ENCODE measurements around the gene NCKAP1. TPM values are rescaled to one million over a fixed set of nuclear protein-coding genes. Genes with fewer than 3 reads are reported as not detected.

The NCKAP1 gene
- total RNA-seq, 1 experiment from 2014 or later = 115 TPM

- H3K4me3 ChIP-seq (replicated peaks in 1 of 2; ENCODE audit: low read depth in 1 of 2, low read length in 2 of 2) = no peak overlapping the region
- no peaks in the 10 kb centered on the region for H3K79me2 ChIP-seq (ENCODE audit: insufficient read depth, low read length)
- H3K9me3 ChIP-seq (ENCODE audit: control insufficient read depth in 1 of 2, insufficient read depth in 1 of 2, low read depth in 1 of 2, low read length in 2 of 2) = no peaks in the 10 kb centered on the region
- CTCF ChIA-PET = interaction anchor here (0.7 kb wide), 1 partner anchor 66 kb away, joined by 4 read pairs; no protein-coding TSS in a partner anchor
- intact Hi-C loops (cut with micrococcal nuclease) = no loop called here
- H3K27ac ChIP-seq (ENCODE audit: low read depth, low read length) = no peak overlapping the region
- no peaks in the 10 kb centered on the region for H4K20me1 ChIP-seq (ENCODE audit: insufficient read depth)
- H3K4me2 ChIP-seq (ENCODE audit: low read length) = no peak overlapping the region
- ATAC-seq = no peak
- RAD21 ChIA-PET (ENCODE audit: low non-redundant PET in 1 of 2, low total read pairs in 2 of 2, uncharacterized antibody in 2 of 2, unreplicated experiment in 2 of 2) = no interaction called here
- H3K9ac ChIP-seq (ENCODE audit: low read length) = no peak overlapping the region
- DNase-seq (ENCODE audit: low read depth, low spot score) = no peak
- no peaks in the 10 kb centered on the region for H3K27me3 ChIP-seq (ENCODE audit: insufficient read depth, low read length)
- H2AFZ ChIP-seq (ENCODE audit: low read depth, low read length, poor library complexity, severe bottlenecking) = no peak overlapping the region
- no peaks in the 10 kb centered on the region for H3K9me2 ChIP-seq (ENCODE audit: insufficient read depth)
- POLR2A ChIA-PET = no interaction called here
- no peaks in the 10 kb centered on the region for H3K4me1 ChIP-seq (ENCODE audit: control insufficient read depth in 1 of 2, insufficient read depth in 2 of 2, low read length in 2 of 2)
- BruUV-seq (replicated peaks) = no TSS peak
- TF ChIP-seq SP1 (IDR thresholded peaks at IDR 0.05; ENCODE audit: low read depth) (no peak), EZH2 (IDR thresholded peaks at IDR 0.05) (no peak), EZH2phosphoT487 (IDR thresholded peaks at IDR 0.05; ENCODE audit: borderline replicate concordance) (no peak), MAX (IDR thresholded peaks at IDR 0.05) (no peak), EGR1 (IDR thresholded peaks at IDR 0.05; ENCODE audit: low read depth) (no peak), TCF7L2 (IDR thresholded peaks at IDR 0.05; ENCODE audit: borderline replicate concordance, extremely low read depth, insufficient read depth, insufficient read length) (no peak), CBX3 (IDR thresholded peaks at IDR 0.05; ENCODE audit: low read depth) (no peak), YY1 (IDR thresholded peaks at IDR 0.05; ENCODE audit: extremely low read depth, insufficient replicate concordance, low read depth, low read length) (no peak), SIN3A (IDR thresholded peaks at IDR 0.05; ENCODE audit: low read depth) (no peak), JUND (IDR thresholded peaks at IDR 0.05) (no peak), REST (IDR thresholded peaks at IDR 0.05; ENCODE audit: low read depth) (no peak), ZFX (IDR thresholded peaks at IDR 0.05) (no peak), ATF3 (IDR thresholded peaks at IDR 0.05) (no peak), ZBTB33 (IDR thresholded peaks at IDR 0.05; ENCODE audit: extremely low read depth, insufficient replicate concordance, low read length) (no peak), ZNF274 (IDR thresholded peaks at IDR 0.05; ENCODE audit: low read depth, low read length) (no peak), FOSL1 (IDR thresholded peaks at IDR 0.05; ENCODE audit: low read depth) (no peak), CTCF (IDR thresholded peaks at IDR 0.05 in 2 of 3, conservative IDR thresholded peaks at IDR 0.05 in 1 of 3; ENCODE audit: borderline replicate concordance in 1 of 3, insufficient read depth in 1 of 3, low read depth in 2 of 3, low read length in 2 of 3) (no peak)
- no peaks in the 10 kb centered on the region for H3K36me3 ChIP-seq (ENCODE audit: control insufficient read depth in 1 of 2, insufficient read depth in 2 of 2, low read length in 2 of 2)
Measured at GRCh38 chr2:182868054-182868796, 170.0 kb downstream of the NCKAP1 start.
